SJCRH30 (cell line): ENCODE results near the gene ATF6B. TPM values are rescaled to one million over a fixed set of nuclear protein-coding genes. Genes with fewer than 3 reads are reported as not detected.
A peak's percentile ranks its signal among the peaks of the same experiment; 100 is the strongest.

Experiments used
- DNase-seq, 2 experiments: peaks; one replicate each; pipeline ENCODE4 v3.0.0-alpha.2; 2015 to 2020
- H3K27ac ChIP-seq: fragments of 250-450 bp; sonication (Bioruptor Pico); 2 replicates; pipeline ENCODE4 v1.5.1; 2020; ENCODE audit warnings: mild to moderate bottlenecking, moderate library complexity
- H3K27me3 ChIP-seq: fragments of 250-450 bp; sonication (Bioruptor Pico); 2 replicates; pipeline ENCODE4 v1.5.1; 2020; ENCODE audit warnings: mild to moderate bottlenecking, moderate library complexity
- H3K36me3 ChIP-seq: fragments of 250-450 bp; sonication (Bioruptor Pico); 2 replicates; pipeline ENCODE4 v1.5.1; 2020; ENCODE audit warnings: mild to moderate bottlenecking, moderate library complexity
- H3K4me1 ChIP-seq: fragments of 250-450 bp; sonication (Bioruptor Pico); 2 replicates; pipeline ENCODE4 v1.5.1; 2020; ENCODE audit warnings: mild to moderate bottlenecking, moderate library complexity
- H3K4me3 ChIP-seq: fragments of 250-450 bp; sonication (Bioruptor Pico); 2 replicates; pipeline ENCODE4 v1.5.1; 2020; ENCODE audit warnings: mild to moderate bottlenecking, moderate library complexity
- H3K9me3 ChIP-seq: fragments of 250-450 bp; sonication (Bioruptor Pico); replicated peaks from 2 replicates; pipeline ENCODE4 v1.5.1; 2020; ENCODE audit warnings: mild to moderate bottlenecking, moderate library complexity
- total RNA-seq: library from RNA; depleted of rRNA; stranded (reverse); fragments of >200 nt; shearing (Covaris generic); gene quantifications from 2 replicates; pipeline ENCODE4 v1.2.3, GENCODE V29; 2014

Gene ATF6B
- total RNA-seq, 1 experiment from 2014 or later, result 33.0 TPM

- H3K27me3 ChIP-seq, result no peaks in the 10 kb centered on the region; the same call in none of the 2 replicates
- no peaks in the 10 kb centered on the region for H3K9me3 ChIP-seq
- no peak overlapping the region for H3K27ac ChIP-seq
- no peaks in the 10 kb centered on the region for H3K36me3 ChIP-seq
- DNase-seq, result no peak
- no peaks in the 10 kb centered on the region for H3K4me1 ChIP-seq
- H3K4me3 ChIP-seq, result no peak overlapping the region
Observed at GRCh38 chr6:32092760-32093497, 35.1 kb downstream of the ATF6B start.

DNA sequence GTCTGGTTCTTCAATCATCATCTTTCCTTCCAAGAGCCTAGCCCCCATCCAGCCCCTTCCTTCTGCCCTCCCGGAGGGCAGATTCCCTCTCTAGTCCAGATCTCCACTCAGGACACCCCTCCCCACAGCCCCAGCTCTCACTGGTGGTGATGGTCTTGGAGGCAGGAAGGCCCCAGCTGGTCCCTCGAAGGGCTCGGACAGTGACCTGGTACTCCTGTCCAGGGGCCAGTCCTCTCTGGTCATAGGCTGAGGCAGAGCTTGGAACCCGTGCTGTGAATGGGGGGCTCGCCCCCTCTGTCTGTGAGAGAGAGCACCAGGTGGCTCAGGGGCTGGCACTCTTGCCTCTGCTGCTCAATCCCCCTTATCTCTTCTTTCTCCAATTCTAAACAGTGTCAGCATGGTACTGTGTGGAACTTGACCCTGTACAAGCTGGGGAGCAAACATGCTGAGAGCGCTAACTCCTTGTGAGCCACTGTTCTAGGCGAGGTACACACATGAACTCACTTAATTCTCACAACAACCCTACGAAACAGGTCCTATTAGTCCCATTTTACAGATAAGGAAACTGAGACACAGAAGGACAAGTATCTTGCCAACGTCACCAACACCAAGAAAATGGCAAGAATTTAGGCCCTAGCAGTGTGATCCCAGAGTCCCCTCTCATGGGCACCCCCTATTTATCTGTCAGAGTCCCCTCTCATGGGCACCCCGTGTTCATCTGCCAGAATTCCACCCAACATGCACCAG lies 38.8 kb downstream of the ATF6B start:
- Histone ChIP-seq H3K4me3 (no peak overlapping the region), H3K4me1 (no peaks in the 10 kb centered on the region), H3K27ac (no peak overlapping the region), H3K9me3 (no peaks in the 10 kb centered on the region), H3K36me3 (no peaks in the 10 kb centered on the region), H3K27me3 (no peaks in the 10 kb centered on the region)
- no peak for DNase-seq

- Histone ChIP-seq H3K4me1 (no peaks in the 10 kb centered on the region), H3K27me3 (no peaks in the 10 kb centered on the region), H3K4me3 (no peak overlapping the region), H3K9me3 (no peaks in the 10 kb centered on the region), H3K27ac (no peak overlapping the region), H3K36me3 (no peaks in the 10 kb centered on the region)
- DNase-seq, result no peak
Observed at GRCh38 chr6:32088487-32089049, 39.5 kb downstream of the ATF6B start.

- Histone ChIP-seq H3K4me1 (no peaks in the 10 kb centered on the region), H3K27me3 (no peaks in the 10 kb centered on the region), H3K9me3 (no peaks in the 10 kb centered on the region), H3K27ac (no peak overlapping the region), H3K36me3 (no peaks in the 10 kb centered on the region), H3K4me3 (no peak overlapping the region)
- no peak for DNase-seq
Observed at GRCh38 chr6:32087574-32088486, 40.2 kb downstream of the ATF6B start.

DNA sequence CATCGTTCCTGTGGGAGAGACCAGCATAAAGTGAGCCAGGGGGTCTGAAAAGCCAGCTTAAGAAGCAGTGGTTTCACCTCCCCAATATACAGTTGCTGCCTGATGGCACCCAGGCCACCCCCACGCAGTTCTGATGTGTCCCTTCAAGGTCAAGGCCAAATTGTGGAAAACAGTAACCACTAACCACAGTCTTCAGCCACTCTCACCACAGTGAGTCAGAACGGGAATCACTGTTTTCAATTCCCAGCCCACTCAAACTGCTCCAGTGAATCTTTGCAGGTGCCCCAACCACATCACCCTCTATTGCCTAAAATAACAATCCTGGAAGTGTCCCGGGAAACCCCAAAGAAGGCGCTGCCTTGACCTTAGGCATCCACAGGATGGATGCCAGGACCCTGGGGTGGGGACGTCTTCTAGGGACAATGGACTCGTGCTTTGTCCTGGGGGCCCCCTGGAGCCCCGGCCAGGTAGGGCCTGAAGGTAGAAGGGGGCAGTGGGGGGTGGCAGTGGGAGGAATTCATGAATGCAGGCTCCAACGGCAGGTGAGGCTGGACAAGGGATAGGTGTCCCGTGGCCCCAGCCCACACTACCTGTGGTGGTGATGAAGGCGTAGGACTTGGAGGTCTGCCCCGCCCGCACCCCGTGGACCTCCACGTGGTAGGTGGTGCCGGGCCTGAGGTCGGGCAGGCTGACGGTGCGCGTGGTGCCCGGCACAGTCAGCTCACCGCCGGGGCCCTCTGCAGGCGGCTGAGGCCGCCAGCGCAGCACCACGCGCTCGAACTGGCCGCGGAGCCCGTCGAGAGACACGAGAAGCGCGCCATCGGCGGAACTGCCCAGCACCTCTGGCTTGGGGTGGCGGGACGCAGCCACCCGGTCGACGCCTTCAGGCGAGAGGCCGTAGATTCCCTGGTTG lies 41.1 kb downstream of the ATF6B start:
- no peaks in the 10 kb centered on the region for H3K36me3 ChIP-seq
- no peaks in the 10 kb centered on the region for H3K27me3 ChIP-seq
- H3K27ac ChIP-seq, result no peak overlapping the region
- H3K9me3 ChIP-seq, result no peaks in the 10 kb centered on the region
- H3K4me1 ChIP-seq, result no peaks in the 10 kb centered on the region
- DNase-seq, result no peak
- no peak overlapping the region for H3K4me3 ChIP-seq

- Histone ChIP-seq H3K4me3 (no peak overlapping the region), H3K4me1 (peaks cover 8% of the 10 kb centered on the region), H3K36me3 (no peaks in the 10 kb centered on the region), H3K27ac (no peak overlapping the region), H3K9me3 (no peaks in the 10 kb centered on the region), H3K27me3 (no peaks in the 10 kb centered on the region)
- no peak for DNase-seq
Observed at GRCh38 chr6:32085759-32086459, 42.1 kb downstream of the ATF6B start.

DNA sequence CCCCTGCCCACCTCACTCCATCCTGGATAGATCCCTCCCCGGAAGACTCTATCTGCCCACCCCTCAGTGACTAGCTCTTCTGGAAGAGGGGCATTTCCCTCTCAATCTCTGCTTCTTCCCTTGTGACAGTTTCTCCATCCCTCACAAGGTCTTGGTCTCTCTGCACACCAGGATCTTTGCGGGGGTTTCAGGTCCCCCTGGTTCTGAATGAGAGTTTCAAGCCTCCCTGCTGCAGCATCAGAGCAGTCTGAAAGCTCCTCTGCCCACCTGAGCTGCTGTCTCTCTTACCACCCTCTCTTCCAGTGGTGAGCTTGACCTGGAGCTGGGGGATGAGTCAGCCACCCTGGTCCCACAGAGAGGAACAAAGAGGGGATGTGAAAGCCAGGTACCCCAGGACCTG lies 43.3 kb downstream of the ATF6B start:
- no peaks in the 10 kb centered on the region for H3K36me3 ChIP-seq
- H3K4me1 ChIP-seq, result peaks cover 9% of the 10 kb centered on the region
- H3K4me3 ChIP-seq, result no peak overlapping the region
- H3K27ac ChIP-seq, result no peak overlapping the region
- no peaks in the 10 kb centered on the region for H3K9me3 ChIP-seq
- no peak for DNase-seq
- no peaks in the 10 kb centered on the region for H3K27me3 ChIP-seq

DNA sequence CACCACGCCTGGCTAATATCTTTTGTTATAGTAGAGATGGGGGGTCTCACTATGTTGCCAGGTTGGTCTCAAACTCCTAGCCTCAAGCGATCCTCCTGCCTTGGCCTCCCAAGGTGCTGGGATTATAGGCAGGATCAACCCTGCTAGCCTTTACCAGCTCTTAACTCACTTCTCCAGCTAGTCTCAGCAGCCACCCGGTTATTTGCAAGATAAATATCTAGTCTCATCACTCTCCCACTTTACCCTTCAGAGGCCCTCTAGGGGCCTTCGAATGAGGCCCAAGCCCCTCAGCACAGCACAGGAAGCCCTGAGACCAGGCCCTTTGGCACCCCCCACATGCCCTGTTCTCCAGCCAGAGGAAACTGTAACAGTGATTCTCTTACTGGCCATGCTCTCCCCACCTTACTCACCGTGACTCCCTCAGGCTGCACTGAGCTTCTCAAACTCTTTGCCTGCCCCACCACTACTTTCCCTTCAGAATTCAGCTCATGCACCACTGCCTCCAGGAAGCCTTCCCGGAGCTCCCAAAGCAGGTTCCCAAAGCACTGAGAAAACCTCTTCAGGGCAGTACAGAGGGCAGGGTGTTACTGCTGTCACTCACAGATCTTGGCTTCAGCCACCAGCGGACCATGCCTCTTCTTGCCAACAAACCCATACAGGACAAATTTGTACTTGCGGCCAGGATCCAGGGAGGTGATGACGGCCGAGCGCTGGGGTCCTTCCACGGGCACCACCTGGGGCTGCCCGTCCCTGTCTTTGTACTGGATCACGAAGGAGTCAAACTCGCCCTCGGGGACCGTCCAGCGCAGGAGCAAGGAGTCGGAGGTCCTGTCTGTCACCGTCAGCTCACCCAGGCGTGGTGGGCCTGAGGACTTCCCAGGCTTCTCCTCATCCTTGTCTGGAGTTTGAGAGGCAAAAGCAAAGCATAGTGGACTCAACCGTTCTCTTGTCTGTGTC lies 44.0 kb downstream of the ATF6B start:
- no peak for DNase-seq
- Histone ChIP-seq H3K36me3 (no peaks in the 10 kb centered on the region), H3K4me3 (no peak overlapping the region), H3K9me3 (no peaks in the 10 kb centered on the region), H3K27me3 (no peaks in the 10 kb centered on the region), H3K4me1 (peaks cover 9% of the 10 kb centered on the region), H3K27ac (no peak overlapping the region)

DNA sequence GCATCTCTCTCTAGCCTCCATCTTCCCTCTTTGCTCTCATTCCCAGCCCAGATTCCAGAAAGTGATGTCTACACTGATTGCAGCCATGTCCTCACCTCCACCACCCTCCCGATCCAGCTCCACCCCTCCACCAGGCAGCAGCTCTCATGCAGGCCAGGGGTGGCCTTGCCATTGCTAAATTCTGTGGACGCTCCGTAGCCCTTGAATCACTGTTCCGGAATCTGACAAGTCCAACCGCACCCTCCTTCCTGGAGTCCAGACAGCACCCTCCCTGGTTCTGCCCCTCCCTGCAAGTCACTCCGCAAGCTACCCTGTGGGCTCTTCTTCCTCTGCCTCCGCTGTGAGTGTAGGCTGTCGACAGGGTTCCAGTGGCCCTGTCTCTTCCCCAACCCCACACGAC lies 45.1 kb downstream of the ATF6B start:
- Histone ChIP-seq H3K36me3 (no peaks in the 10 kb centered on the region), H3K27ac (no peak overlapping the region), H3K4me3 (no peak overlapping the region), H3K27me3 (no peaks in the 10 kb centered on the region), H3K4me1 (peaks cover 9% of the 10 kb centered on the region), H3K9me3 (no peaks in the 10 kb centered on the region)
- no peak for DNase-seq

DNA sequence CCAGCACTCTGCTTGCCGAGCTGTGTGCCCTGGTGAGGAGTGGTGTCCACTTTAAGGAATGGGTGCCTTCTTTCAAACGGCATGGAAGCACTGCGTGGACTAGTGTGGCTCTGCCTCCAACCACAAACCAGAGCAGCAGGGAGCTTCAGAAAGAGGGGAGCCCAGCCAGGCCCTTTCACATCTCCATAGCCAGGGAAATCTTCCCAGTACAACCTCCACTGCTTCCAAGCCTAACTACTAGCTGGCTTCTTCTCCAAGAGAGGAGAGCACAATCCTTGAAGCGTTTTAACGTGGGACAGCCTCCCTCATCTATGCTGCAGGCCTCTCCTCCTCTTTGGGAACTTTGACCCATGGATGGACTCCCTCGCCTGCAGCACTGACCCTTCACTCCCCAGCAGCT lies 45.6 kb downstream of the ATF6B start:
- Histone ChIP-seq H3K27me3 (no peaks in the 10 kb centered on the region), H3K4me1 (peaks cover 9% of the 10 kb centered on the region), H3K9me3 (no peaks in the 10 kb centered on the region), H3K4me3 (no peak overlapping the region), H3K36me3 (no peaks in the 10 kb centered on the region), H3K27ac (no peak overlapping the region)
- DNase-seq, result no peak

GRCh38 chr6:32081168-32081990 lies 46.7 kb downstream of the ATF6B start:
- Histone ChIP-seq H3K36me3 (no peaks in the 10 kb centered on the region), H3K4me1 (peaks cover 16% of the 10 kb centered on the region), H3K27me3 (no peaks in the 10 kb centered on the region), H3K27ac (no peak overlapping the region), H3K9me3 (no peaks in the 10 kb centered on the region), H3K4me3 (no peak overlapping the region)
- peak; percentile 75 to 76 for DNase-seq
